ENCODE data around the gene LTB4R2. TPM values are rescaled to one million over a fixed set of nuclear protein-coding genes. Genes with fewer than 3 reads are reported as not detected.

The LTB4R2 gene
- total RNA-seq, 1 experiment from 2014 or later: 12.9 TPM

- no peak for TF ChIP-seq PRDM15 (CRISPR knock-in tag; IDR thresholded peaks at IDR 0.05)
- TF ChIP-seq USF1 (CRISPR knock-in tag; IDR thresholded peaks at IDR 0.05): no peak
Measured at GRCh38 chr14:24274101-24274543, 35.8 kb upstream of the LTB4R2 start (continued).

DNA sequence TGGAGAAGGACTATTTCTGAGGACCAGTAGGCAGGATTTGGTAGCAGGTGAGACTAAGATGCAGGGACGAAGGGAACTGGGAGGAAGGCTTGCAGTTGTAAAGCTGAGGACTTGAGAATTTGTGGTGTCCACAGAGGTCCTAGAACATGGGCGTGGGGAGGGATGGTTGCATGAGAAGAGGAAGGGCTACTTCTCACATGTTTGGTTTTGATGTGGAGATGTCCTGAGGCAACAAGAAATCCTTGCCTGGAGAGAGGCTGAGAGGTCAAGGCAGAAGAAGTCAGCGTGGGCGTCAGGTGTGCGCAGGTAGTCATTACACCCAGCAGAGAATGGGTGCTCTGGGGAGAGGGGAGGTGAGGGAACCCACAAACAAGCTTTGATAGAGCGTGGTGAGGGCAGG lies 32.9 kb upstream of the LTB4R2 start:
- TF ChIP-seq TCF7 (CRISPR knock-in tag; IDR thresholded peaks at IDR 0.05; ENCODE audit: low read depth) (no peak), ZNF121 (CRISPR knock-in tag; IDR thresholded peaks at IDR 0.05) (no peak), KAT7 (CRISPR knock-in tag; IDR thresholded peaks at IDR 0.05; ENCODE audit: borderline replicate concordance) (no peak), PREB (CRISPR knock-in tag; IDR thresholded peaks at IDR 0.05; ENCODE audit: borderline replicate concordance) (no peak), ZNF532 (CRISPR knock-in tag; IDR thresholded peaks at IDR 0.05; ENCODE audit: borderline replicate concordance) (no peak), TEAD4 (CRISPR knock-in tag; IDR thresholded peaks at IDR 0.05) (no peak), SP1 (CRISPR knock-in tag; conservative IDR thresholded peaks at IDR 0.05) (no peak), E2F5 (CRISPR knock-in tag; IDR thresholded peaks at IDR 0.05) (no peak), ELF4 (CRISPR knock-in tag; IDR thresholded peaks at IDR 0.05; ENCODE audit: low read depth) (no peak), ESRRA (CRISPR knock-in tag; IDR thresholded peaks at IDR 0.05; ENCODE audit: borderline replicate concordance) (no peak), CREB1 (CRISPR knock-in tag; IDR thresholded peaks at IDR 0.05) (no peak), SMAD4 (CRISPR knock-in tag; IDR thresholded peaks at IDR 0.05) (no peak), ZNF138 (CRISPR knock-in tag; conservative IDR thresholded peaks at IDR 0.05) (no peak), MXD4 (CRISPR knock-in tag; IDR thresholded peaks at IDR 0.05; ENCODE audit: borderline replicate concordance) (no peak)
- TF ChIP-seq, protein P1, sequence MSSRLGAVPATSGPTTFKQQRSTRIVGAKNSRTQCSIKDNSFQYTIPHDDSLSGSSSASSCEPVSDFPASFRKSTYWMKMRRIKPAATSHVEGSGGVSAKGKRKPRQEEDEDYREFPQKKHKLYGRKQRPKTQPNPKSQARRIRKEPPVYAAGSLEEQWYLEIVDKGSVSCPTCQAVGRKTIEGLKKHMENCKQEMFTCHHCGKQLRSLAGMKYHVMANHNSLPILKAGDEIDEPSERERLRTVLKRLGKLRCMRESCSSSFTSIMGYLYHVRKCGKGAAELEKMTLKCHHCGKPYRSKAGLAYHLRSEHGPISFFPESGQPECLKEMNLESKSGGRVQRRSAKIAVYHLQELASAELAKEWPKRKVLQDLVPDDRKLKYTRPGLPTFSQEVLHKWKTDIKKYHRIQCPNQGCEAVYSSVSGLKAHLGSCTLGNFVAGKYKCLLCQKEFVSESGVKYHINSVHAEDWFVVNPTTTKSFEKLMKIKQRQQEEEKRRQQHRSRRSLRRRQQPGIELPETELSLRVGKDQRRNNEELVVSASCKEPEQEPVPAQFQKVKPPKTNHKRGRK (CRISPR knock-in tag; IDR thresholded peaks at IDR 0.05; ENCODE audit: borderline replicate concordance): no peak
- ChIA-PET CTCF (interaction anchor here (1.3 to 3.9 kb wide), 3 partner anchors 20 to 35 kb away, joined by 4 to 28 read pairs (median 12); partner anchors contain the start of genes DHRS1, NOP9 and TINF2), POLR2A (no interaction called here)
- Mint-ChIP-seq H3K27ac (no peak overlapping the region), H3K4me1 (peaks cover 12% of the 10 kb centered on the region), H3K9me3 (no peaks in the 10 kb centered on the region), H3K36me3 (no peaks in the 10 kb centered on the region), H3K27me3 (ENCODE audit: low read depth) (no peaks in the 10 kb centered on the region), H3K4me3 (no peak overlapping the region)
- ATAC-seq: no peak
- DNase-seq (ENCODE audit: low spot score): no peak

Measured in WTC11 (cell line).